ENCODE measurements around the gene WDR89.
"Not testable (repeated sequence)": the region's sequence is repeated elsewhere in the genome, so short reads cannot be mapped to it uniquely, and the experiment has no call there.

The WDR89 gene

DNA sequence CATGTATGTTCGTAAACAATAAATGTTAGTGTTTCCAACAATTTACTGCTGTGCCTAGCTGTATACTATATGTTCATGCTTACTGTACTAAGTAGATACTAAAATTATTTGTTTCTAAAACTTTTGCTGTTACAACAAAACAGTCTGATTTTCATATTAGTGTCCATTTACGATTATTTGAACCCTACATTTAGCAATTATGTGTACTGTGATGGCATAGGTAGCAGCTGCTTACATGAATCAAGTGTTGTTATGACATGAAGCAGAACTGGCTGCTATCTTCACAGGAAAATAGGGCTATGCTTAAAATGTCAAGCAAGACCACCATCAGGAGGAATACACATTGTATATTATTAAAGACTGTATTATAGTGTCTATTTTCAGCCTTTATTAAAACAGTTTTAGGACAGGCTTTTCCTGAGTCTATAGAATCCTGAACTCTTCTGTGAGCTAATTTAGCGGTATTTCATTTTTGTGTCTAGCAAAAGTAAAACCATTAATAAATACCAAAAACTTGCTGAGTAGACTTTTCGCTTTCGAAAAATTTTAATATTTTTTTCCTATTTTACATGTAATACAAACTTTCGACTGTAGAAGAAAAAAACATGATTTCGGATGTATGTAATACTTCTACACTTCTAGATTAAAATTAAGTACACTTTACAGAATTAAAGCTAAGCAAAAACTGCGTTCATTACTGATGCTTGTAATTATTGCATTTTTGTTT, 1.1 kb upstream of the WDR89 start:
- H3K27me3 ChIP-seq (ENCODE audit: insufficient read depth, low read length) = no peaks in the 10 kb centered on the region
- H3K36me3 ChIP-seq (ENCODE audit: insufficient read depth, low read length) = peaks cover 7% of the 10 kb centered on the region
- H3K4me3 ChIP-seq (ENCODE audit: low read length) = peak overlapping the region; percentile 73
- H2AFZ ChIP-seq (ENCODE audit: low read depth, low read length) = peak overlapping the region; percentile 63
- peaks cover 7% of the 10 kb centered on the region for H3K4me1 ChIP-seq (ENCODE audit: insufficient read depth, low read length)
- no peaks in the 10 kb centered on the region for H3K9me3 ChIP-seq (ENCODE audit: low read length)

DNA sequence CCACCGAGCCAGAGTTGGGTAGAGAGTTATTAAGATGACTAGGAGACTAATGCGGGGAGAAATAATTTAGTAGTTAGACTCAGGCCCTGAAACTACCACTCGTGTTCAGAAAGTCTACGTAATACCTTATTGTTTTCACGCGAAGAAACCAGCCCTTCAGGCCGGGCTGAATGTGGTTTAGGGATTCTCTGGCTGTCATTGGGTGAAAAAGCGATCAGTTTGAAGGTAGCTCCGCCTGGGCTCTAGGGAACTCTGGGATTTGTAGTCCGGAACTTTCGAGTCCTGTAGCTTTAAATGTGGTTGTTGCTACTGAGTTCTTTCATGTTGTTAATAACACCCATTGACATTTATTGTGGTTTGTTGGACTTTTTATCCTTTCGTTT, 549 bp upstream of the WDR89 start:
- Histone ChIP-seq H3K9me3 (ENCODE audit: low read length) (peaks cover 1% of the 10 kb centered on the region), H3K4me1 (ENCODE audit: insufficient read depth, low read length) (peaks cover 7% of the 10 kb centered on the region), H3K4me3 (ENCODE audit: low read length) (peak overlapping the region; percentile 73), H2AFZ (ENCODE audit: low read depth, low read length) (peak overlapping the region; percentile 63), H3K27me3 (ENCODE audit: insufficient read depth, low read length) (no peaks in the 10 kb centered on the region), H3K36me3 (ENCODE audit: insufficient read depth, low read length) (peaks cover 7% of the 10 kb centered on the region)

DNA sequence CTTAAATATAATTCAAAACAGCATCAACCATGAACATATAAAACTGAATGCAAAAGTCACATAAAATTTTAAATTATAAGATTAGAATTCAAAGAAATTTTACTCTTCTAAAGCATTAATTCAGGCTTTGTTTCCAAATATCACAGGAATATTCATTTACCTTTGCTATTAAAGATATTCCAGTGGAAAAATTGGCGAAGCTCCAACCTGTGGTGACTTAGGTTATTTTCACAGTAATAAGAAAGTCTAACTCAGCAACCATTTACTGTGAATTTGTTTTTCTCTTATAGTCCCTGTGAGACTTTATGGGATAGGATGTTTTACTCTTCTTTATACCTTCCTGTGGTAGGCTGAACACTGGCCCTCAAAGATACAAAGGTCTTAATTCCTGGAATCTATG, 3.2 kb downstream of the WDR89 start:
- peaks cover 7% of the 10 kb centered on the region for H3K36me3 ChIP-seq (ENCODE audit: insufficient read depth, low read length)
- no peak overlapping the region for H3K4me3 ChIP-seq (ENCODE audit: low read length)
- no peaks in the 10 kb centered on the region for H3K27me3 ChIP-seq (ENCODE audit: insufficient read depth, low read length)

DNA sequence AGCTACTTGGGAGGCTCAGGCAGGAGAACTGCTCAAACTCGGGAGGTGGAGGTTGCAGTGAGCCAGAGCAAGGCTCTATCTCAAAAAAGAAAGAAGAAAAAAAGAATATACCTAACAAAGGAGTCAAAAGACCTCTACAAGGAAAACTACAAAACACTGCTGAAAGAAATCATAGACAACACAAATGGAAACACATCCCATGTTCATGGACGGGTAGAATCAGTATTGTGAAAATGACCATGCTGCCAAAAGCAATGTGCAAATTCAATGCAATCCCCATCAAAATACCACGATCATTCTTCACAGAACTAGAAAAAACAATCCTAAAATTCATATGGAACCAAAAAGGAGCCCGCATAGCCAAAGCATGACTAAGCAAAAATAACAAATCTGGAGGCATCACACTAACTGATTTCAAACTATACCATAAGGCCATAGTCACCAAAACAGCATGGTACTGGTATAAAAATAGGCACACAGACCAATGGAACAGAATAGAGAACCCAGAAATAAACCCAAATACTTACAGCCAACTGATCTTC, 5.5 kb downstream of the WDR89 start:
- not testable (repeated sequence) for H3K36me3 ChIP-seq (ENCODE audit: insufficient read depth, low read length); H3K27me3 ChIP-seq (ENCODE audit: insufficient read depth, low read length); H3K4me1 ChIP-seq (ENCODE audit: insufficient read depth, low read length); H3K4me3 ChIP-seq (ENCODE audit: low read length); H2AFZ ChIP-seq (ENCODE audit: low read depth, low read length); H3K9me3 ChIP-seq (ENCODE audit: low read length)

More for the DNA sequence above, 3.2 kb downstream of the WDR89 start:
- peaks cover 7% of the 10 kb centered on the region for H3K4me1 ChIP-seq (ENCODE audit: insufficient read depth, low read length)
- H3K9me3 ChIP-seq (ENCODE audit: low read length) = peaks cover 4% of the 10 kb centered on the region
- H2AFZ ChIP-seq (ENCODE audit: low read depth, low read length) = no peak overlapping the region

DNA sequence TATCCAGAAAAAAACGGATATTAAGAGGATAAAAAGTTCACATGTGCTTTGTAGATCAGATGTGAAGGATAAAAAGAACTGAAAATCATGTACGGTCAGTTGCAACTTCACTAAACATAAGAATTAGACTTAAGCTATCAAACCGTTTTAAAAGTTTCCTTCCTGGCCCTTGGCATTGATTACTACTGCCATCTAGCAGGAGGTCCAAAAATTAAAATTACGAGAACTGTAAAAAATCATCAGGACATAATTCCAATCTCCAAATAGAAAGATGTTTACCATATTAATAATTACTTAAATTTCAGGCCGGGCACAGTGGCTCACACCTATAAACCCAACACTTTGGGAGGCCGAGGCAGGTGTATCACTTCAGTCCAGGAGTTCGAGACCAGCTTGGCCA, 7.9 kb downstream of the WDR89 start:
- Histone ChIP-seq H3K36me3 (ENCODE audit: insufficient read depth, low read length) (peaks cover 6% of the 10 kb centered on the region), H3K4me3 (ENCODE audit: low read length) (no peak overlapping the region), H3K9me3 (ENCODE audit: low read length) (peaks cover 6% of the 10 kb centered on the region), H3K27me3 (ENCODE audit: insufficient read depth, low read length) (no peaks in the 10 kb centered on the region), H3K4me1 (ENCODE audit: insufficient read depth, low read length) (no peaks in the 10 kb centered on the region), H2AFZ (ENCODE audit: low read depth, low read length) (no peak overlapping the region)

DNA sequence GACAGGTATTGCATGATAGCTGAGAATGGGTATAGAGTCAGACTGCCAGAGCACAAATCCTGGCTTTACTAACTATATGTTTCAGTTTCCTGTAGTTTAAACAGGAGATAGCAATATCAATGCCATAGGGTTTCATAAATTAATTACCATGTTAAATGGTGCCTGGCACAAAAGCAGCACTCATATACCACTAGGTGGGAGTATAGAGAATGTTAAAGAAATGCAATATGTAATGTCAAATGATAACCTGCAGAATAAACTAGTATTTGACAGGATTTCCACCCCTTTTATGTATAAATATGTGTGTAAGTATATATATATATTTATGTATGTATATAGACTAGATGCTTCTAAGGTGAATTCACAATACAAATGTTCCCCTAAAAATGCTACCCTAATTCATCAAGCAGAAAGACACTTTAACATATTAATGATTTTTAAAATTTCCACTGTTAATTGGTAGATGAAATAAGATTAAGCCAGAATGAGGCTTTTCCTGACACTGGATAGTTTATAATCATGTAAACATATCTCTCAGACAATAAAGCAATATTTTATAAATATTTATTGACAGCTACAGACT, 8.6 kb downstream of the WDR89 start:
- H3K4me3 ChIP-seq (ENCODE audit: low read length) = no peak overlapping the region
- H3K9me3 ChIP-seq (ENCODE audit: low read length) = peaks cover 6% of the 10 kb centered on the region
- no peaks in the 10 kb centered on the region for H3K27me3 ChIP-seq (ENCODE audit: insufficient read depth, low read length)
- H2AFZ ChIP-seq (ENCODE audit: low read depth, low read length) = no peak overlapping the region
- no peaks in the 10 kb centered on the region for H3K4me1 ChIP-seq (ENCODE audit: insufficient read depth, low read length)
- H3K36me3 ChIP-seq (ENCODE audit: insufficient read depth, low read length) = peaks cover 2% of the 10 kb centered on the region

DNA sequence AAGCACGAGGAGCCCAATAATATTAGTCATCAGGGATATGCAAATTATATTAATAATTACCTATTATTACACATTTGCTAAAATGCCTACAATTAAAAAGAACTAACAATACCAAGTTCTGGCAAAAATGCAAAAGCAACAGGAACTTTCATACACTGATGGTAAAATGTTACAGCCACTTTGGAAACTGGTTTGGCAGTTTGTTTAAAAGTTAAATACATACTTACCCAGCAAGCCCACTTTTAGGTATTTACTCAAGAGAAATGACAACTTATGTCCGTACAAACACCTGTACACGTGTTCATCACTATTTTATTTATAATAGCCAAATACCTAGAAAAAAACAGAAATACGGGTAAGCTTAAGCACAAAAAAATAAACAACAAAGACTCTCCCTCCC, 17.0 kb downstream of the WDR89 start:
- Histone ChIP-seq H3K27me3 (ENCODE audit: insufficient read depth, low read length) (no peaks in the 10 kb centered on the region), H3K9me3 (ENCODE audit: low read length) (peaks cover 3% of the 10 kb centered on the region), H3K36me3 (ENCODE audit: insufficient read depth, low read length) (peaks cover 22% of the 10 kb centered on the region), H3K4me3 (ENCODE audit: low read length) (no peak overlapping the region), H2AFZ (ENCODE audit: low read depth, low read length) (no peak overlapping the region), H3K4me1 (ENCODE audit: insufficient read depth, low read length) (no peaks in the 10 kb centered on the region)

DNA sequence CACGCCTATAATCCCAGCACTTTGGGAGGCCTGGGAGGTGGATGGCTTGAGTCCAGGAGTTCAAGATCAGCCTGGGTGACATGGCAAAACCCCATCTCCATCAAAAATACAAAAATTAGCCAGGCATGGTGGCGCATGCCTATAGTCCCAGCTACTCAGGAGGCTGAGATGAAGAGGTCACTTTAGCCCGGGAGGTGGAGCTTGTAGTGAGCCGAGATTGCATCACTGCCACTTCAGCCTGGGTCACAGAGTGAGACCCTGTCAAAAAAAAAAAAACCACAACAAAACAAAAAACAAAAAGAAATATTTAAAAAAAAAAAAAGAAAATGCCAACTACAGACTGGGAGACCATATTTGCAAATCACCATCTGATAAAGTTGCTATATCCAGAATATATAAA, 17.5 kb downstream of the WDR89 start:
- Histone ChIP-seq H3K4me3 (ENCODE audit: low read length) (no peak overlapping the region), H3K4me1 (ENCODE audit: insufficient read depth, low read length) (no peaks in the 10 kb centered on the region), H3K36me3 (ENCODE audit: insufficient read depth, low read length) (peaks cover 20% of the 10 kb centered on the region), H3K9me3 (ENCODE audit: low read length) (no peaks in the 10 kb centered on the region), H2AFZ (ENCODE audit: low read depth, low read length) (no peak overlapping the region), H3K27me3 (ENCODE audit: insufficient read depth, low read length) (no peaks in the 10 kb centered on the region)

DNA sequence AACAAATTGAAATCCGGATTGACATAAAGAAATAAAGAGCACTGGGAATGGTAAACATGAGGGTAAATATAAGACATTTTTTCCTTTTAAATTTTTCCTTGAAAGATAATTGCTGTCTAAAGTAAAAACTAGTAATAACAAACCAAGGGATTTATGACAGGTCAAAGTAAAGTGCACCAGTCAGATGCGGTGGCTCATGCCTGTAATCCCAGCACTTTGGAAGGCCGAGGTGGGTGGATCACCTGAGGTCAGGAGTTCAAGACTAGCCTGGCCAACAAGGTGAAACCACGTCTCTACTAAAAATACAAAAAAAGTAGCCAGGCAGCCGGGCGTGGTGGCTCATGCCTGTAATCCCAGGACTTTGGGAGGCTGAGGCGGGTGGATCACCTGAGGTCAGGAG, 19.7 kb downstream of the WDR89 start:
- not testable (repeated sequence) for H3K9me3 ChIP-seq (ENCODE audit: low read length); H3K4me1 ChIP-seq (ENCODE audit: insufficient read depth, low read length); H2AFZ ChIP-seq (ENCODE audit: low read depth, low read length); H3K4me3 ChIP-seq (ENCODE audit: low read length); H3K27me3 ChIP-seq (ENCODE audit: insufficient read depth, low read length)
- H3K36me3 ChIP-seq (ENCODE audit: insufficient read depth, low read length) = peaks cover 30% of the 10 kb centered on the region

DNA sequence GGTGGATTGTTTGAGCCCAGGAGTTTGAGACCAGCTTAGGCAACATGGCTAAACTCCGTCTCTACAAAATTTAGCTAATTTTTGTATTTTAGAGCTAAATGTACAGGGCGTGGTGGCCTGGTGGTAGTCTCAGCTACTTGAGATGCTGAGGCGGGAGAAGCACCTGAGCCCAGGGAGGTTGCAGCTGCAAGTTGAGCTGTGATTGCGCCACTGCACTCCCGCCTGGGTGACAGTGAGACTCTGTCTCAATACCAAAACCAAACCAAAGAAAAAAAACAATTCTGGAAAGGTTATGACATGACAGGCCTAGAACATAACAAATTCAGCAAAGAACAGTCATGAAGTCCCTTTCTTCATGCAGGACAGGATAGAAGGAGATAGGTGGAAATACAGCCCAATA, 25.7 kb downstream of the WDR89 start:
- Histone ChIP-seq H2AFZ (ENCODE audit: low read depth, low read length) (no peak overlapping the region), H3K27me3 (ENCODE audit: insufficient read depth, low read length) (no peaks in the 10 kb centered on the region), H3K4me3 (ENCODE audit: low read length) (no peak overlapping the region), H3K36me3 (ENCODE audit: insufficient read depth, low read length) (peaks cover 24% of the 10 kb centered on the region), H3K9me3 (ENCODE audit: low read length) (peaks cover 5% of the 10 kb centered on the region), H3K4me1 (ENCODE audit: insufficient read depth, low read length) (peaks cover 5% of the 10 kb centered on the region)

DNA sequence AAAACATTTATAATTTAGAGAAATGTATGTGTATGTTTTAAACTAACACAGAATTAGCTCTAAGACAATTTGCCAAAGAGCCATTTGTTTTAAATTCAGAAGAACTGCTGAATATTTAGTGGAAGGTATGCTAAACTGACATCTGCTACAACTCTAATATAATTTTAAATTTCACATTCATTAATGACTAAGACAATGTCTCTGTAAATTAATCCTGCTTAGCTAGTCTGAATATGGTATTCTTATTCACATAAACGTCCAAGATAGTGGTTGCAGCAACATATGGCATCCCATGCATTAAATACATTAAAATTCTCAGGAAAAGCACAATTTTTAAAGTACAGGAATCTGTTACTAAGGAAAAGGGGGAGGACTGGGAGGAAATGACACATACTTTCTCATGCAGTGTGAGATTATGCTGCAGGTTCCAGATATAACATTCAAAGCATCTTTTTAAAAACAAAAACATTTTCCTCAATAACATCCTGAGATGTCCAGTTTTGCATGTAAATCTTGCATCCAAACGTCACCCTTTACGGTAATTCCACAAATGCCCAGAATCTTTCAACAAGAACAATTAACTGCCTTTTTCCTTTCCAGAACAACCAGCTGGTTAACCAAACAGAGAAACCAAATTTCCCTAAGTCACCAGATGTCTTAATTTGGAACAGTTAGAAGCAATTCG, 26.9 kb downstream of the WDR89 start:
- no peak overlapping the region for H3K4me3 ChIP-seq (ENCODE audit: low read length)

DNA sequence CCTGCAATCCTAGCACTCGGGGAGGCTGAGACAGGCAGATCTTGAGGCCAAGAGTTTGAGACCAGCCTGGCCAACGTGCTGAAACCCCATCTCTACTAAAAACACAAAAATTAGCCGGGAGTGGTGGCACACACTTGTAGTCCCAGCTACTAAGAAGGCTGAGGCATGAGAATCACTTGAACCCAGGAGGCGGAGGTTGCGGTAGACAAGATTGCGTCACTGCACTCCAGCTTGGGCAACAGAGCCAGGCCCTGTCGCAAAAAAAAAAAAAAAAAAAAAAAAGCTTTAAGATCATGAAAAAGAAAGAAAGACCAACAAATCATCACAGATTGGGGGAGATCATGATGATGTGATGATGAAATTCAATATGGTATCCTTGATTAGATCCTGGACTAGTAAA, 30.6 kb downstream of the WDR89 start:
- H2AFZ ChIP-seq (ENCODE audit: low read depth, low read length) = no peak overlapping the region
- H3K9me3 ChIP-seq (ENCODE audit: low read length) = peaks cover 3% of the 10 kb centered on the region
- peaks cover 8% of the 10 kb centered on the region for H3K36me3 ChIP-seq (ENCODE audit: insufficient read depth, low read length)
- no peak overlapping the region for H3K4me3 ChIP-seq (ENCODE audit: low read length)
- no peaks in the 10 kb centered on the region for H3K4me1 ChIP-seq (ENCODE audit: insufficient read depth, low read length)
- H3K27me3 ChIP-seq (ENCODE audit: insufficient read depth, low read length) = no peaks in the 10 kb centered on the region

More for the DNA sequence above, 26.9 kb downstream of the WDR89 start:
- peaks cover 21% of the 10 kb centered on the region for H3K36me3 ChIP-seq (ENCODE audit: insufficient read depth, low read length)
- peaks cover 5% of the 10 kb centered on the region for H3K9me3 ChIP-seq (ENCODE audit: low read length)
- no peaks in the 10 kb centered on the region for H3K27me3 ChIP-seq (ENCODE audit: insufficient read depth, low read length)
- no peak overlapping the region for H2AFZ ChIP-seq (ENCODE audit: low read depth, low read length)
- H3K4me1 ChIP-seq (ENCODE audit: insufficient read depth, low read length) = peaks cover 5% of the 10 kb centered on the region

DNA sequence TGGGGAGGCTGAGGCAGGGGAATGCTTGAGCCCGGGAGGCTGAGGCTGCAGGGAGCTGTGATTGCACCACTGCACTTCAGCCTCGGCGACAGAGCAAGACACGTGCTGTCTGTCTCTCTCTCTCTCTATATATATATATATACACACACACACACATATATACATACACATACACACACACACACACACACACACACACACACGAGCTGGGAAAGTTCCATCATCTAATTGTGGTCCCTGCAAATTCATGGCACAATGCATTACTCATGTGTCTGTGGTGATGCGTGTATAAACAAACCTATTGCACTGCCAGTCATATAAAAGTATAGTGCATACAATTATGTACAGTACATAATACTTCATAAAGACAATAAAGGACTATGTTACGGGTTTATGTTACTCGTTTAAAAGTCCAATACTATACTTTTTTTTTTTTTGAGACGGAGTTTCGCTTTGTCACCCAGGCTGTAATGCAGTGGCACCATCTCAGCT, 36.6 kb downstream of the WDR89 start:
- Histone ChIP-seq H3K27me3 (ENCODE audit: insufficient read depth, low read length) (no peaks in the 10 kb centered on the region), H3K4me1 (ENCODE audit: insufficient read depth, low read length) (no peaks in the 10 kb centered on the region), H3K9me3 (ENCODE audit: low read length) (peaks cover 3% of the 10 kb centered on the region), H3K4me3 (ENCODE audit: low read length) (no peak overlapping the region), H2AFZ (ENCODE audit: low read depth, low read length) (no peak overlapping the region), H3K36me3 (ENCODE audit: insufficient read depth, low read length) (peaks cover 4% of the 10 kb centered on the region)
